Duodenal mucosa (tissue), 2 donors: ENCODE measurements around the gene NFATC2.

Experiments used
- H3K27ac ChIP-seq: one replicate; pipeline ENCODE4 v1.7.0; 2013; ENCODE audit warnings: low read depth, low read length
- H3K27me3 ChIP-seq, 2 donors: one replicate each; pipeline ENCODE4 v1.7.0; 2013; ENCODE audit warnings: low read length in 2 of 2, control low read depth in 1 of 2; ENCODE audit not compliant: insufficient read depth in 2 of 2, control insufficient read depth in 1 of 2
- H3K36me3 ChIP-seq, 2 donors: one replicate each; pipeline ENCODE4 v1.7.0; 2013; ENCODE audit warnings: low read length in 2 of 2, control low read depth in 1 of 2; ENCODE audit not compliant: insufficient read depth in 2 of 2, control insufficient read depth in 1 of 2
- H3K4me1 ChIP-seq, 2 donors: one replicate each; pipeline ENCODE4 v1.7.0; 2013; ENCODE audit warnings: low read length in 2 of 2, control low read depth in 1 of 2; ENCODE audit not compliant: insufficient read depth in 2 of 2, control insufficient read depth in 1 of 2
- H3K4me3 ChIP-seq, 2 donors: one replicate each; pipeline ENCODE4 v1.7.0; 2013; ENCODE audit warnings: low read length in 2 of 2, low read depth in 1 of 2
- H3K9ac ChIP-seq, 2 donors: one replicate each; pipeline ENCODE4 v1.7.0; 2013; ENCODE audit warnings: low read length in 2 of 2, low read depth in 1 of 2
- H3K9me3 ChIP-seq, 2 donors: one replicate each; pipeline ENCODE4 v1.7.0; 2013; ENCODE audit warnings: low read length in 2 of 2, control low read depth in 1 of 2; ENCODE audit not compliant: control insufficient read depth in 1 of 2

Gene NFATC2

DNA sequence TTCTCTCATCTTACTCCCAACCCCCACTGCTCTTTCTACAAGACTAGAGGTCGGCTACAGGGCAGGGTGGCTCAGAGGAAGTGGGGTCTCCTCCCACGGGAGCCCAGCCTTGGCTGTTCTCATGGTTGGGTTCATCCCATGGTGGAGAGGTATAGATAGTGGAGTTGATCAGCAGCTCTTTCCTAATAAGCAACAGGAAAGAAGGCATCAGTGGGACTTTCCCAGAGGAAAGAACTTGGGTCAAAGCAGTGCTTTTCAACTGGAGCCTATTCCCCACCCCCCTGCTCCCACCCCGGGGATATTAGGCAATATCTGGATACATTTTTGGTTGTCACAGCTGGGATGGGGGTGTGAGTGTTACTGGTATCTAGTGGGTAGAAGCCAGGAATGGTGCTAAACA is 200.9 kb downstream of the NFATC2 start:
- no peaks in the 10 kb centered on the region for H3K36me3 ChIP-seq
- H3K4me3 ChIP-seq, result no peak overlapping the region
- no peaks in the 10 kb centered on the region for H3K27me3 ChIP-seq
- H3K27ac ChIP-seq, result no peak overlapping the region
- H3K9ac ChIP-seq, result no peak overlapping the region
- no peaks in the 10 kb centered on the region for H3K4me1 ChIP-seq
- no peaks in the 10 kb centered on the region for H3K9me3 ChIP-seq

DNA sequence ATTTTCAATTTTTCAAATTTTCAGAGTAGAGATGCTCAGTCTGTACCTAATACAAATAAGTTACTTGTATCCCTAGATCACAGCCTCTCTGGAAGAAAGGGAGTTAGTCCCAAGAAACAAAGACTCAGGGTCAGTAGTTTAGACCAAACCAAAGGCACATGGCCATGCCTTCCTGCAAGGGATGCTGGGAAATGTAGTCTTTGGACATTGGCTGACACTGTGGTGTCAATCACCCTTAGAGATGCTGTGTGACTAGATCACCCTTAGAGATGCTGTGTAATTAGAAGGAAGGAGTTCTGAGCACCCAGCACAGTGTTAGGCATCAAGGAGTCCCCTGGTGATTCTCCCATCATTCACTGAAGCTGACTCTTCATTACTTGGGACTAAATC is 202.1 kb downstream of the NFATC2 start:
- no peak overlapping the region for H3K27ac ChIP-seq
- no peaks in the 10 kb centered on the region for H3K9me3 ChIP-seq
- no peak overlapping the region for H3K4me3 ChIP-seq
- no peaks in the 10 kb centered on the region for H3K36me3 ChIP-seq
- no peak overlapping the region for H3K9ac ChIP-seq
- H3K27me3 ChIP-seq, result no peaks in the 10 kb centered on the region
- no peaks in the 10 kb centered on the region for H3K4me1 ChIP-seq

DNA sequence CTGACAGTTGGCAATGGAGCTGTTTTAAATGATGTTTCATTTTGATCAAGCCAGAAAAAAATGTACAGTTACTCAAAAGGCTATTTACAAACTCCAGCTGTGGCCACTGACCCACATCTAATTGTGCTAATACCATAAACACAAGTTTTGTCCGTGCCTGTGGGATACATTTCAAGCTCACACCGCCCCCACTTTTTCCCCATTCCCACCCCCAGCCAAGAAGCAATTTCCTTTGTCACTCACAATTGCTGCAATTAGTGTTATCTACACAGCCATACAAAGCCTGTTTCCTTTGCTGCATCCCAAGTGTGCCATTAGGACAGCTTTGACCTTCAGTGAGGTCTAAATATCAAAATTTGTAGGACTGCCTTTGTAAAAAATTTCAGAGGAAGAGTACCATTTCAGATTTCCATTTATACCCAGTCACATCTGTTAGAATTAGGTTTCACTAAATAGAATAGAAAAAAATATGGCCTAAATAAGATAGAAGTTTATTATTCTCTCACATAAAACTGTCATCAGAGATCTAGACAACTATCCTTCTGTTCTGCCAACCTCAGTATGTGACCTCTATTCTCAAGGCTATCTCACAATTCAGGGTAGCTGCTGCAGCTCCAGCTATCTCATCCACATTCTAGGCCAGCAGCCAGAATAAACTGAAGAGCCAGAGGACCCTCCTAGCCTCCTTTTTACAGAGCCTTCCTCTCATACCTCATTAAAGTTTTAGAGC is 202.6 kb downstream of the NFATC2 start:
- Histone ChIP-seq H3K4me3 (no peak overlapping the region), H3K9ac (no peak overlapping the region), H3K27ac (no peak overlapping the region), H3K9me3 (no peaks in the 10 kb centered on the region), H3K4me1 (no peaks in the 10 kb centered on the region), H3K27me3 (no peaks in the 10 kb centered on the region), H3K36me3 (no peaks in the 10 kb centered on the region)

DNA sequence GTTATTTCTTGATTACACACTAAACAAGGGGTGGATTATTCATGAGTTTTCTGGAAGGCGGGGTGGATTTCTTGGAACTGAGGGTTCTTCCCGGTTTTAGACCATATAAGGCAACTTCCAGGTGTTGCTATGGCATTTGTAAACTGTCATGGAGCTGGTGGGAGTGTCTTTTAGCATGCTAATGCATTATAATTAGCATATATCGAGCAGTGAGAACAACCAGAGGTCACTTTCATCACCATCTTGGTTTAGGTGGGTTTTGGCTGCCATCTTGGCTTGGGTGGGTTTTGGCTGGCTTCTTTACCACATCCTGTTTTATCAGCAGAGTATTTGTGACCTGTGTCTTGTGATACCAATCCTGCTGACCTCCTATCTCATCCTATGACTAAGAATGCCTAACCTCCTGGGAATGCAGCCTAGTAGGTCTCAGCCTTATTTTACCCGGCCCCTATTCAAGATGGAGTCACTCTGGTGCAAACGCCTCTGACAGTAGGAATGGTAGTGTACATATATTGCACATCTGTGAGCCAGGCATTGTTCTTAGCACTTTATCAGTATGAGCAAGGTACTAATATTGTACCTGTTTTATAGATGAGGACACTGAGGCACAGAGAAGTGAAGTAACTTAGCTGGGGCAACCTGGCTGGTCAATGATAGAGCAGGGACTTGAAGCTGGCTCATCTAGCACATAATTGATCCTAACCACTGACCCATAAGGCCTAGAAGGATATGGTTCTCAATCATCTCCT is 203.7 kb downstream of the NFATC2 start:
- H3K36me3 ChIP-seq, result no peaks in the 10 kb centered on the region
- H3K4me1 ChIP-seq, result no peaks in the 10 kb centered on the region
- H3K9ac ChIP-seq, result no peak overlapping the region
- no peak overlapping the region for H3K4me3 ChIP-seq
- no peaks in the 10 kb centered on the region for H3K27me3 ChIP-seq
- no peaks in the 10 kb centered on the region for H3K9me3 ChIP-seq
- H3K27ac ChIP-seq, result no peak overlapping the region

DNA sequence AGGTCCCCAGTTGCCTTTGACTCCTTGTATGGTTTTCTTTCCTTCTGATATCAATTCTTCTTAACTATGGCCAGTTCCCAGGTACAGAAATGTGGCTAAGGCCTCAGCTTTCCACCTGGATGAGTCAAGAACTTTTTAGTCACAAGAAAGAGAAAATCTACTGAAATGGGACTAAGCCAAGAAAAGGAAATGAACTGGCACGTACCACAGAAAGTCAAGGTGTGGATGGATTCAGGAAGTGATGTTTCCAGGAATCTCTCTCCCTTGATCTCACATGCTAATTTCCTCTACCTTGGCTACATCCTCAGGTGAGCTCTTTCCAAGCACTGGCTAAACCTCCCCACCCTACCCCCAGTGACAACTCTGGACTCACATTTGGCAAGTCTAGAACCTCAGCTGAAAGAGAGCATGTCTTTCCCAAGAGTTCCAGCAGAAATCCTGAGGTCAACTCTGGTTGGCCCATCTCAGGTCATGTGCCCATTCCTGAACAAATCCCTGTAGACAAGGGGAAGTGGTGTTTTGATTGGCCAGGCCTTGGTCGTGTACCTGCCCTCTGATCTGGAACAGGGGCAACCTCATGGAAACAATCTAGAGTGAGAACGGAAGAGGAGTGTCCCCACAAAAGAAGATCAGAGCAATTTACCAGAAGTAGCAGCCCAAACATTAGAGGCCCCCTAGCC is 205.3 kb downstream of the NFATC2 start:
- no peak overlapping the region for H3K27ac ChIP-seq
- no peaks in the 10 kb centered on the region for H3K4me1 ChIP-seq
- H3K9ac ChIP-seq, result no peak overlapping the region

More for the DNA sequence above, 205.3 kb downstream of the NFATC2 start:
- Histone ChIP-seq H3K36me3 (no peaks in the 10 kb centered on the region), H3K9me3 (no peaks in the 10 kb centered on the region), H3K4me3 (no peak overlapping the region), H3K27me3 (no peaks in the 10 kb centered on the region)
